ENCODE results near the gene TANGO6.

Gene TANGO6

GRCh38 chr16:69127966-69128510 is 284.7 kb downstream of the TANGO6 start:
- H3K36me3 ChIP-seq (ENCODE audit: insufficient read depth, insufficient read length, low read length): peaks cover 46% of the 10 kb centered on the region
- H3K9ac ChIP-seq (ENCODE audit: insufficient read length, low read depth): no peak overlapping the region
- H3K27me3 ChIP-seq (ENCODE audit: insufficient read depth, insufficient read length): no peaks in the 10 kb centered on the region
- DNase-seq (ENCODE audit: low read depth, low spot score): no peak
- no peak overlapping the region for H3K4me3 ChIP-seq (ENCODE audit: insufficient read length, low read depth)
- H3K9me3 ChIP-seq (ENCODE audit: insufficient read depth, low read length): no peaks in the 10 kb centered on the region
- no peaks in the 10 kb centered on the region for H3K4me1 ChIP-seq (ENCODE audit: insufficient read depth, insufficient read length)
- TF ChIP-seq YY1 (IDR thresholded peaks at IDR 0.05; ENCODE audit: insufficient read depth, insufficient read length) (no peak), ZNF274 (IDR thresholded peaks at IDR 0.05; ENCODE audit: low read depth, low read length) (no peak), SUZ12 (IDR thresholded peaks at IDR 0.05; ENCODE audit: extremely low read depth, insufficient read depth, insufficient read length) (no peak)

- TF ChIP-seq SUZ12 (IDR thresholded peaks at IDR 0.05; ENCODE audit: extremely low read depth, insufficient read depth, insufficient read length) (no peak), ZNF274 (IDR thresholded peaks at IDR 0.05; ENCODE audit: low read depth, low read length) (no peak), YY1 (IDR thresholded peaks at IDR 0.05; ENCODE audit: insufficient read depth, insufficient read length) (no peak)
- Histone ChIP-seq H3K9me3 (ENCODE audit: insufficient read depth, low read length) (no peaks in the 10 kb centered on the region), H3K9ac (ENCODE audit: insufficient read length, low read depth) (peak overlapping the region; percentile 83), H3K27me3 (ENCODE audit: insufficient read depth, insufficient read length) (no peaks in the 10 kb centered on the region), H3K4me1 (ENCODE audit: insufficient read depth, insufficient read length) (no peaks in the 10 kb centered on the region), H3K4me3 (ENCODE audit: insufficient read length, low read depth) (peak overlapping the region; percentile 95), H3K36me3 (ENCODE audit: insufficient read depth, insufficient read length, low read length) (peaks cover 55% of the 10 kb centered on the region)
- DNase-seq (ENCODE audit: low read depth, low spot score): no peak
Observed at GRCh38 chr16:69130461-69130860, 287.1 kb downstream of the TANGO6 start.

- H3K9me3 ChIP-seq (ENCODE audit: insufficient read depth, low read length): no peaks in the 10 kb centered on the region
- TF ChIP-seq SUZ12 (IDR thresholded peaks at IDR 0.05; ENCODE audit: extremely low read depth, insufficient read depth, insufficient read length): no peak
- TF ChIP-seq ZNF274 (IDR thresholded peaks at IDR 0.05; ENCODE audit: low read depth, low read length): no peak
- TF ChIP-seq YY1 (IDR thresholded peaks at IDR 0.05; ENCODE audit: insufficient read depth, insufficient read length): no peak
- peaks cover 57% of the 10 kb centered on the region for H3K36me3 ChIP-seq (ENCODE audit: insufficient read depth, insufficient read length, low read length)
- peak; percentile 40 for DNase-seq (ENCODE audit: low read depth, low spot score)
- H3K9ac ChIP-seq (ENCODE audit: insufficient read length, low read depth): peak overlapping the region; percentile 94
- peak overlapping the region; percentile 95 for H3K4me3 ChIP-seq (ENCODE audit: insufficient read length, low read depth)
- no peaks in the 10 kb centered on the region for H3K27me3 ChIP-seq (ENCODE audit: insufficient read depth, insufficient read length)
- H3K4me1 ChIP-seq (ENCODE audit: insufficient read depth, insufficient read length): no peaks in the 10 kb centered on the region
Observed at GRCh38 chr16:69131167-69131838, 288.0 kb downstream of the TANGO6 start.

- TF ChIP-seq ZNF274 (IDR thresholded peaks at IDR 0.05; ENCODE audit: low read depth, low read length) (no peak), SUZ12 (IDR thresholded peaks at IDR 0.05; ENCODE audit: extremely low read depth, insufficient read depth, insufficient read length) (no peak), YY1 (IDR thresholded peaks at IDR 0.05; ENCODE audit: insufficient read depth, insufficient read length) (no peak)
- Histone ChIP-seq H3K27me3 (ENCODE audit: insufficient read depth, insufficient read length) (no peaks in the 10 kb centered on the region), H3K36me3 (ENCODE audit: insufficient read depth, insufficient read length, low read length) (peaks cover 57% of the 10 kb centered on the region), H3K9ac (ENCODE audit: insufficient read length, low read depth) (peak overlapping the region; percentile 94), H3K4me3 (ENCODE audit: insufficient read length, low read depth) (peak overlapping the region; percentile 95), H3K9me3 (ENCODE audit: insufficient read depth, low read length) (no peaks in the 10 kb centered on the region), H3K4me1 (ENCODE audit: insufficient read depth, insufficient read length) (no peaks in the 10 kb centered on the region)
- DNase-seq (ENCODE audit: low read depth, low spot score): peak; percentile 81
Observed at GRCh38 chr16:69131839-69132423, 288.6 kb downstream of the TANGO6 start.

- H3K27me3 ChIP-seq (ENCODE audit: insufficient read depth, insufficient read length): no peaks in the 10 kb centered on the region
- peak within 1 kb of the TSS; percentile 95 for H3K4me3 ChIP-seq (ENCODE audit: insufficient read length, low read depth)
- DNase-seq (ENCODE audit: low read depth, low spot score): peak; percentile 61
- TF ChIP-seq YY1 (IDR thresholded peaks at IDR 0.05; ENCODE audit: insufficient read depth, insufficient read length): peak; percentile 20
- TF ChIP-seq SUZ12 (IDR thresholded peaks at IDR 0.05; ENCODE audit: extremely low read depth, insufficient read depth, insufficient read length): no peak
- peaks cover 60% of the 10 kb centered on the region for H3K36me3 ChIP-seq (ENCODE audit: insufficient read depth, insufficient read length, low read length)
- no peaks in the 10 kb centered on the region for H3K9me3 ChIP-seq (ENCODE audit: insufficient read depth, low read length)
- peak within 1 kb of the TSS; percentile 94 for H3K9ac ChIP-seq (ENCODE audit: insufficient read length, low read depth)
- no peaks in the 10 kb centered on the region for H3K4me1 ChIP-seq (ENCODE audit: insufficient read depth, insufficient read length)
Observed at GRCh38 chr16:69132424-69133252, 289.3 kb downstream of the TANGO6 start, which contains the start of the genes CHTF8 and UTP4. Gene CHTF8, minus strand, starts transcription at chr16:69132588. Its CDS starts 11,130 bp downstream, at chr16:69121458. Gene UTP4, plus strand, starts transcription at chr16:69132649. Its CDS starts 811 bp downstream, at chr16:69133460.

GRCh38 chr16:69133373-69133954 is 290.1 kb downstream of the TANGO6 start:
- peak overlapping the region; percentile 92 for H3K9ac ChIP-seq (ENCODE audit: insufficient read length, low read depth)
- no peaks in the 10 kb centered on the region for H3K9me3 ChIP-seq (ENCODE audit: insufficient read depth, low read length)
- H3K27me3 ChIP-seq (ENCODE audit: insufficient read depth, insufficient read length): no peaks in the 10 kb centered on the region
- peak overlapping the region; percentile 87 for H3K4me3 ChIP-seq (ENCODE audit: insufficient read length, low read depth)
- TF ChIP-seq ZNF274 (IDR thresholded peaks at IDR 0.05; ENCODE audit: low read depth, low read length) (no peak), SUZ12 (IDR thresholded peaks at IDR 0.05; ENCODE audit: extremely low read depth, insufficient read depth, insufficient read length) (no peak), YY1 (IDR thresholded peaks at IDR 0.05; ENCODE audit: insufficient read depth, insufficient read length) (no peak)
- peaks cover 64% of the 10 kb centered on the region for H3K36me3 ChIP-seq (ENCODE audit: insufficient read depth, insufficient read length, low read length)
- no peak for DNase-seq (ENCODE audit: low read depth, low spot score)
- H3K4me1 ChIP-seq (ENCODE audit: insufficient read depth, insufficient read length): no peaks in the 10 kb centered on the region

All from NT2/D1 (cell line).